Dermis microvascular lymphatic vessel endothelial cell (primary cell): Measurements from ENCODE around the gene GTF2A1. TPM values are rescaled to one million over a fixed set of nuclear protein-coding genes. Genes with fewer than 3 reads are reported as not detected.

Experiments used
- DNase-seq, 2 donors: peaks; one replicate each; pipeline versions ENCODE4 v3.0.0 to v3.0.0-alpha.2; 2010; ENCODE audit warnings: low read depth in 2 of 2
- total RNA-seq: library from RNA; depleted of rRNA; stranded (reverse); fragments of >200 nt; gene quantifications from 2 replicates; pipeline ENCODE4 v1.2.1, GENCODE V29; 2014

Gene GTF2A1
- total RNA-seq, 1 donor from 2014 or later: 34.1 TPM

DNA sequence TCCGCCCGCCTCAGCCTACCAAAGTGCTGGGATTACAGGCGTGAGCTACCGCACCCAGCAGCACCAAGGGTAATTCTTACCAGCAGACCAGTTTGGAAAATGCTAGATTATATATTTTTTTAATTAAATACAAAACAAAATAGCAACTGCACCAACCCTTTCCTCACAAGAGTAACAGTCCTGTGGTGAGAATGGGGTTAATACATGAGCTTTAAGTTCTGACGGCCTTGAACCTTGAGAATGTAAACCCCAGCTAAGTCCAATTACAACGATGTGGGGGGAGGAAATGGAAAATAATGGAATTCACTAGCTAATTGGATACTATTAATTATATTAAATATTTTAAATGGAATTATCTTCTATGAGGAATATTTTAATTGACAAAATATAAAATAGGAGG is 82.3 kb downstream of the GTF2A1 start:
- no peak for DNase-seq

DNA sequence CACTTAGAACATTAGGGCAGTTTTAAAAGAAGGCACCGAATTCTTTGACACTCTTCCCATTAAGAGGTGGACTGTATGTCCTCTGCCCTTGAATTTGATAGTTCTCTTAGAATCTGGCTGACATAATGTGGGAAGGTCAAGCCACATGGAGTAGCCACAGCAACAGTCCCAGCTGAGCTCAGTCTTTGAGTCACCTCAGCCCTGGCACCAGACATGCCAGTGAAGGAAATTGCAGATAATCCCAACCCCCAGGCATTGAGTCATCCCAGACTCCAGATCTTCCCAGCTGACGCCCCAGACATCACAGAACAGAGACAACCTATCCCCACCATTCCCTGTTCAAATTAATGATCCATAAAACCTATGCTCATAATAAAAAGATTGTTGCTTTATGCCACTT is 83.4 kb downstream of the GTF2A1 start:
- no peak for DNase-seq

DNA sequence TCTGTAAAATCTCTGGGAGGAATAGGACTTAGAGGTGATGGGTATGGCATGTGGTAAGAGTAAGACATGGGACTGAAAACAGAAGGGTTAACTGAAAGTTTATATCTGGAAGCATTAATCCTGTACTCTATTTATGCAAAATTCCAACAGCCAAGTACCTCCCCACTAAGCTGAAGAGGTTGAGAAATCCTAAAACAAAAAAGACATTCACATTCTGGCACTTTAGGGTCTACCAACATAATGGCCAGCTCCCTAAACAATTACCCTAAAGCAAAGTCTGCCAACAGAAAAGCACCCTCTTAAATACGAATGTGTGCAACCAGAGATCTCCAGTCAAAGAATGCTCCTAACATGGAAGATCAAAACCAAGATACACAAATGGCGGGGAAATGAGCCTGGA is 87.4 kb downstream of the GTF2A1 start:
- DNase-seq: no peak

DNA sequence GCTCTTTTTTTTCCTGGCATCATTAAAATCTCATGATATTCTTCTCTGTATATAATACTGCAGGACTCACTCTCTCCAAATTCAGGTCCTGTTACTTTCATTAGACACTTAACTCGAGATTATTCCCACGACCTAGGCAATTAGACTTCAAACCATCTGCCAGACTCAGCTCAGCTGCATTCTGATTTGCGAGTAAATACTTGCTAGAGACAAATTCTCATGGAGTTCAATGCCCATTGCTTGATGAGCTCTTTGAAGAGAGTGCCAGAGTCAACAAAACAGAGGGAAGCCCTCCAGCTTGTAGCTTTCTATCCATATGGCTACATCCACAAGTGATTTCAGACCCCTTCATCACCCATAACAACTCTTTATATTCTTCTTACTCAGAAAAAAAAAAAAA is 88.3 kb downstream of the GTF2A1 start:
- no peak for DNase-seq

DNA sequence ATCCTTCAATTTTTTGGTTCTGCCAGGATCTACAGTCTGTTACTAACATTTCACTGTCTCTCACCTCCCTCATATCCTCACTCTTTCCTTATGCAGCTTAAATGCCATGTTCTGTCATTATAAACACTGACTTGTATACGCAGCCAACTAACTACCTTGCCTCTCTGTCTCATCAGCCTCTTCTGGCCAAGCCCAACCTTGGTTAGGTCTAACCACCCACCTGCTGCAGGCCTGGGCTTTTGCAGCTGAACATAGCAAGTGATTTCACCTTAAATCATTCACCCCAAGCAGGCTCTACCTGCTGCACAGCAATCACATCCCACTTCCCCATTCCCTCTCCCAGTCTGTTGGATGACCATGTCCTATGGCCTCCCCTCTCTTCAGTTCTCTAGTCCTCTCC is 91.5 kb downstream of the GTF2A1 start:
- no peak for DNase-seq

DNA sequence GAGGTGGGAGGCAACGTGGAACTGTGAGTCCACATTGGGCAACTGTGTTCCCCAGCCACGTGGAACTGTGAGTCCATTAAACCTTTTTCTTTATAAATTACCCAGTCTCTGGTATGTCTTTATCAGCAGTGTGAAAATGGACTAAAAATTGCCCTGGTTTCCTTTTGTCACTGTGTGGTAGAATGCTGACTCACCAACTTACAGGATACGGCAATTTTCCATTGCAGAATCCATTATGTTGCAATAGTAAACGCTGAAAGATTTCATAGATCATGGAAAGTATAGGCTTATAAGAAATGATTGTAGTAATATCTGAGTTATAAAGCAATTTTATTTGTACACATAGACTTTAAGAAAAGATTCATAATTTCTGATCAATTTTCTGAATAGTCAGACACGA is 93.0 kb downstream of the GTF2A1 start:
- peak in 1 of 2 donors; percentile 43 for DNase-seq

DNA sequence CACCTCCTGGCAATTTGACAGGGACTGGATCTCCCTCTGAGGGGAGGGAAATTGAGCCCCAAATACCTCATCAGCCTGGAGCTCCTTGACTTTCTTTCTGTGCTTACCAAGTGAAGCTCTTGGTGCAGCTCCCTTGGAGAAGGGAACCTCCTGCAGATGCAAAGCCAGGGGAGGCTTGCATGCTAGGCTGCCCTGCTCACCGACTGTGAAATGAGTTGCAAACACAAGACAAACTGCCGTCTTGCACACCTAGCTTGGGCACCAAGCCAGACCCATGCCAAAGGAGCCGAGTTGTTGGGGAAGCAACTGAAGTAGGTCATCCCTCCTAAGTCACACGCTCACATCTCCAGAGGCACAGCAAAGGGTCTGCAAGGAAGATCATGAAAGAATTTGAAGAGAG is 95.2 kb downstream of the GTF2A1 start:
- DNase-seq: no peak

Other genes with a start within 250 kb of the GTF2A1 start
- gene STON2, start 179.4 kb upstream of the GTF2A1 start, total RNA-seq: 87.4 and 176 TPM in 2 replicates